Activated CD8-positive, alpha-beta T cell treated with anti-CD3 and anti-CD28 coated beads, Interleukin-2, amount 10 ng/mL, durations not matched to agents 7 days and 5 days (primary cell): ENCODE measurements around the gene CHTF18. TPM values are rescaled to one million over a fixed set of nuclear protein-coding genes. Genes with fewer than 3 reads are reported as not detected.
"Not testable (repeated sequence)": the region's sequence is repeated elsewhere in the genome, so short reads cannot be mapped to it uniquely, and the experiment has no call there.

ENCODE experiments used
- ATAC-seq: fragments of 150-1000 bp; cut with Tn5 transposase; one replicate; pipeline ENCODE4 v1.10.0; 2021; ENCODE audit warnings: moderate library complexity
- CTCF ChIA-PET: fragments of 350-600 bp; sonication (Branson Sonifier 250); formaldehyde crosslinking; loops from one replicate; lab custom pipeline; 2021; ENCODE audit warnings: antibody characterized with exemption; lab: Charles Lee
- POLR2A ChIA-PET: fragments of 350-600 bp; sonication (Branson Sonifier 250); formaldehyde crosslinking; loops from one replicate; lab custom pipeline; 2021; ENCODE audit warnings: antibody characterized with exemption; lab: Charles Lee
- DNase-seq: peaks from one replicate; pipeline ENCODE4 v3.0.0-alpha.2; 2020
- H3K27ac Mint-ChIP-seq: one replicate; pipeline ENCODE4 v1.8.0; 2021; ENCODE audit warnings: mild to moderate bottlenecking, mixed read lengths
- H3K27me3 Mint-ChIP-seq: one replicate; pipeline ENCODE4 v1.8.0; 2021; ENCODE audit warnings: low read depth, mixed read lengths
- H3K36me3 Mint-ChIP-seq: one replicate; pipeline ENCODE4 v1.8.0; 2021; ENCODE audit warnings: low read depth, mixed read lengths
- H3K4me1 Mint-ChIP-seq: one replicate; pipeline ENCODE4 v1.8.0; 2021; ENCODE audit warnings: low read depth, mixed read lengths
- H3K4me3 Mint-ChIP-seq: one replicate; pipeline ENCODE4 v1.8.0; 2021; ENCODE audit warnings: mild to moderate bottlenecking, mixed read lengths
- H3K9me3 Mint-ChIP-seq: one replicate; pipeline ENCODE4 v1.8.0; 2022; ENCODE audit warnings: mixed read lengths; ENCODE audit not compliant: insufficient read depth
- total RNA-seq, 2 experiments: library from RNA; stranded (reverse); gene quantifications; one replicate each; pipeline ENCODE4 v1.2.3, GENCODE V29; 2021

The CHTF18 gene
- total RNA-seq, 2 experiments from 2014 or later: 102 to 126 TPM

DNA sequence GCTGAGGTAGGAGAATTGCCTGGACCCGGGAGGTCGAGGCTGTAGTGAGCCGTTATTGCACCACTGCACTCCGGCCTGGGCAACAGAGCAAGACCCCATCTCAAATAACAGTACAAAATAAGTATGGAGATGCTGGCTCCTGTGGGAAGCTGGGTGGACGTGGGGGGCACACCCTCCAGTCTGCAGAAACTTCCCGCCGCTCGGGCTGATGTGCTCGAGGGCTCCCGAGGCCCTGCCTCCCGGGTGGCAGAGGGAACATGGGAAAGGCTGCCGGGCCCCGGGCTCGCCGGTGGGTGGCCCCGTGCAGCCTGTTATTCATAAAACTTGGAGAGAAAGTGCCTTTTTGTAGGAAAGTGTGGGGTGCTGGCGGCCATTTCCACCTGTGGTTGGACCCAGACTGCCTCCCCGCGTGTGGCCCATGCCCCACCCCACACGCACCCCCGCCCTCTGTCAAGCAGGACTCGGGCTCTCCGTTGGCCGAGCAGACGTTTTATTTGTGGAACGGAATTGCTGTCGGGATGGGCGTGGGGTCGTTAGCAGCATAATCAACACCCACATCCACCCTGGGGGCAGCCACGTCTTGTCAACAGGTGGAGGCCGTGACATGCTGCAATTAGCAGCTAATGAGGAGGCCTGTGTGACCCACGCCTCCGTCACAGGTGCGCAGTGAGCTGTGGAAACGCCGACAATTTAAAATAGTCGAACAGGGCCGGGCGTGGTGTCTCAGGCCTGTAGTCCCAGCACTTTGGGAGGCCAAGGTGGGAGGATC is 40.3 kb upstream of the CHTF18 start:
- Mint-ChIP-seq H3K4me3 (no peak overlapping the region), H3K9me3 (no peaks in the 10 kb centered on the region), H3K27me3 (peaks cover 2% of the 10 kb centered on the region), H3K36me3 (no peaks in the 10 kb centered on the region), H3K4me1 (no peaks in the 10 kb centered on the region), H3K27ac (no peak overlapping the region)
- CTCF ChIA-PET: interaction anchor here (1.5 kb wide), 1 partner anchor 33 kb away, joined by 3 read pairs; the partner anchor contains the start of gene METRN
- ATAC-seq: no peak
- POLR2A ChIA-PET: no interaction called here
- no peak for DNase-seq

DNA sequence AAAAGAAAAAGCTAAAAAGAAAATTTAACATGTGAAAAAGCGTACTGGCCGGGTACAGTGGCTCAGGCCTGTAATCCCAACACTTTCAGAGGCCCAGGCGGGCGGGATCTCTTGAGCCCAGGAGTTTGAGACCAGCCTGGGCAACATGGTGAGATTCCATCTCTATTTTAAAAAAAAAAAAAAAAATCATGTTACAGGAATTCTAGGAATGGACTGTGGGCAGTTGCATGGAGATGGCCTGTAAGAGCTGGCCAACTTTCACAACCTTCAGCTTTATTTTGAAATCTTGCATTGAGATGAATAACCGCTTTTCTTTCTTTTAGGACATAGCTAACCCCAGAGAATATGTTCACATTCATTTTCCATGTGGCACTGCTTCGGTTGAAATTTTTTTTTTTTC is 39.4 kb upstream of the CHTF18 start:
- no peak for ATAC-seq
- H3K9me3 Mint-ChIP-seq: no peaks in the 10 kb centered on the region
- no peaks in the 10 kb centered on the region for H3K36me3 Mint-ChIP-seq
- peaks cover 2% of the 10 kb centered on the region for H3K27me3 Mint-ChIP-seq
- no peak for DNase-seq
- no peak overlapping the region for H3K27ac Mint-ChIP-seq
- H3K4me1 Mint-ChIP-seq: no peaks in the 10 kb centered on the region
- H3K4me3 Mint-ChIP-seq: no peak overlapping the region
- ChIA-PET POLR2A (interaction anchor here (0.6 kb wide), 1 partner anchor 33 kb away, joined by 3 read pairs; no protein-coding TSS in a partner anchor), CTCF (interaction anchor here (1.5 kb wide), 1 partner anchor 34 kb away, joined by 3 read pairs; the partner anchor contains the start of gene METRN)

DNA sequence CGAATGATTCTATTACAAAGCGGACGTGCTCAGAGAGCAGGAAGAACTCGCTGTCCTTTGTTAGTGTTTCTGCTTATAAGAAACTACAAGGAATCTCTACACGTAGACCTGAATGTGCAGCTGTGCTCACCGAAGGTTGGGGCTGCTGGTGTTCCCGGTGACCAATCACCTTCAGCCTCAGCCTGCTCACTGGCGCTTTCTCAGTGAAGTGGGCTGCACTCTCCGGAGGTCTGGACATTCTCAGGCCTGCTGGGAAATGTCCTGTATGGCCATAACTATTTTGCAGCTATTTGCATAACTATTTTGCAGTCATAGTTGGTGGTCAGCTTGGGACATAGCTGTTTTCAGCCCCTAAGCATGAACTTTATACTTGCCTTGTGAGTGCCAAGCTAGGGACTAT is 37.9 kb upstream of the CHTF18 start:
- H3K27me3 Mint-ChIP-seq: peaks cover 2% of the 10 kb centered on the region
- no peaks in the 10 kb centered on the region for H3K36me3 Mint-ChIP-seq
- no peak overlapping the region for H3K27ac Mint-ChIP-seq
- POLR2A ChIA-PET: no interaction called here
- DNase-seq (no peak), ATAC-seq (no peak)
- H3K9me3 Mint-ChIP-seq: no peaks in the 10 kb centered on the region
- peaks cover 2% of the 10 kb centered on the region for H3K4me1 Mint-ChIP-seq
- CTCF ChIA-PET: interaction anchor here (3.0 kb wide), 1 partner anchor 9 kb away, joined by 15 read pairs; the partner anchor contains the start of gene CIAO3
- H3K4me3 Mint-ChIP-seq: no peak overlapping the region

DNA sequence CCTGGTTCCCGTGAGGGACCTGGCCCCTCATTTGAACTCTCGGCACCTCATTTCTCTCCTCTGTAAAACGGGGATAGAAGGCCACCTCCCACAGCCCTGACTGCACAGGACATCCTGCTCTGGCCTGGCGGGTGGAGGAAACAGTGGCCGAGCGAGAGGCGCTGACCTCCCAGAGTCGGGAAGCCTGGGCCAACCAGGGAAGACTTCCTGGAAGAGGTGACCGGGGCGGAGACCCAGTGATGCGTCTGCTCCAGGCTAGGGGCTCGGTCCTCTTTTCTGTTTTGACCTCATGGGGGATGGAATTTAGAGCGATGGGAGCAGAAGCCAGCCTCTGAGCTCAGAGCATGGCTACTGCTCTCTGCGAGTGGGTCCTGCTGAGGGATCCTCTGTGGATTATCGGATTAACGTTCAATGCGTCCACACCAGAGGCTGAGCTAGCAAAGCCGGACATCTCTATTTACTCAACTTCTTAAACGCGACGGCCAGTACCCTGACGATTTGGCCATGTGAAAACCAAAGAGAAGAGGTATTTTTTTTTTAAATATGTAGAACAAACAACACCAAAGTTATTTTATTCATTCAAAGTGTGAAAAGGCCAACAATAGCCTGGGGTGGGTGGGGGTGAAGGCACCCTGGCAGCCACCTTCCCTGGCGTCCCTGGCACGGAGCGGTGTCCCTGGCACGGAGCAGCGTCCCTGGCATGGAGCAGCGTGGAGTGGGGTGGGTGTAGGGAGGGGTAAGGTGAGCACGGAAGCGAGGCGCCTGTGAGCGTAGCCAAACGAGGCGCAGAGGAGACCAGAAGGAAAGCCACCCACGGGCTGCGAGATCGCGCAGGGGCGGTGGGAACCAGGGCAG is 37.0 kb upstream of the CHTF18 start:
- CTCF ChIA-PET: interaction anchor here (3.0 kb wide), 1 partner anchor 10 kb away, joined by 15 read pairs; the partner anchor contains the start of gene CIAO3
- no peak overlapping the region for H3K4me3 Mint-ChIP-seq
- DNase-seq (no peak), ATAC-seq (no peak)
- H3K36me3 Mint-ChIP-seq: no peaks in the 10 kb centered on the region
- peaks cover 2% of the 10 kb centered on the region for H3K27me3 Mint-ChIP-seq
- H3K27ac Mint-ChIP-seq: no peak overlapping the region
- H3K9me3 Mint-ChIP-seq: no peaks in the 10 kb centered on the region
- POLR2A ChIA-PET: no interaction called here
- H3K4me1 Mint-ChIP-seq: peaks cover 2% of the 10 kb centered on the region

DNA sequence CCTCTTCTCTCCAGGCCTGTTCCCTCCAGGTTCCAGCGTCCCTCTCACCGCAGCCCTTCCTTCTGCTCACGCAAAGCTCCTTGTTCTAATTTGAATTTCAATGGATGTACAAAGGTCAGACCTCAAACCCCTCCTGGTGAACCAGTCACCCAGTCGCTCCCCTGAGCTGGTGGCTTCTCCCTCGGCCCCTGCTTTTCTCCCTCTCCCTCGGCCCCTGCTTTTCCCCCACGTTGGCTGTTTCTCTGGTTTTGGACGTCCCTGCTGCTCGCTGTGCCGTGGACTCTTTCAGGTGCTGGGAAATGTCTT is 36.5 kb upstream of the CHTF18 start:
- H3K27me3 Mint-ChIP-seq: peaks cover 2% of the 10 kb centered on the region
- H3K9me3 Mint-ChIP-seq: no peaks in the 10 kb centered on the region
- ATAC-seq: no peak
- ChIA-PET POLR2A (no interaction called here), CTCF (interaction anchor here (3.0 kb wide), 1 partner anchor 11 kb away, joined by 15 read pairs; the partner anchor contains the start of gene CIAO3)
- H3K36me3 Mint-ChIP-seq: no peaks in the 10 kb centered on the region
- peaks cover 2% of the 10 kb centered on the region for H3K4me1 Mint-ChIP-seq
- no peak overlapping the region for H3K27ac Mint-ChIP-seq
- no peak for DNase-seq
- H3K4me3 Mint-ChIP-seq: no peak overlapping the region

DNA sequence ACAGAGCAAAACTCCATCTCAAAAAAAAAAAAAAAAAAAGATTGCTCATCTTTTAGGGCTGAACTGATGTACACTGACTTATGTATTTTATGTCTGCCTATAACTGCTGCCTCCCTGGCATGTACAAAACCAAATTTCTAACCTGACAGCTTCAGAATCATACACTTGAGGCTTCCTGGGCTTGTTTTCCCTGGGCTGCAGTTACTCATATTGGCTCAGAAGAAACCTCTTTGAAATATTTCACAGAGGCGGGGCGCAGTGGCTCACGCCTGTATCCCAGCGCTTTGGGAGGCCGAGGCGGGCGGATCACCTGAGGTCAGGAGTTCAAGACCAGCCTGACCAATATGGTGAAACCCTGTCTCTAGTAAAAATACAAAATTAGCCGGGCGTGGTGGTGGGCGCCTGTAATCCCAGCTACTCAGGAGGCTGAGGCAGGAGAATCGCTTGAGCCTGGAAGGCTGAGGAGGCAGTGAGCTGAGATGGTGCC is 34.3 kb upstream of the CHTF18 start:
- ATAC-seq, H3K4me1 Mint-ChIP-seq, DNase-seq, H3K36me3 Mint-ChIP-seq, H3K27ac Mint-ChIP-seq, POLR2A ChIA-PET, H3K4me3 Mint-ChIP-seq, H3K27me3 Mint-ChIP-seq, H3K9me3 Mint-ChIP-seq, CTCF ChIA-PET: not testable (repeated sequence)

DNA sequence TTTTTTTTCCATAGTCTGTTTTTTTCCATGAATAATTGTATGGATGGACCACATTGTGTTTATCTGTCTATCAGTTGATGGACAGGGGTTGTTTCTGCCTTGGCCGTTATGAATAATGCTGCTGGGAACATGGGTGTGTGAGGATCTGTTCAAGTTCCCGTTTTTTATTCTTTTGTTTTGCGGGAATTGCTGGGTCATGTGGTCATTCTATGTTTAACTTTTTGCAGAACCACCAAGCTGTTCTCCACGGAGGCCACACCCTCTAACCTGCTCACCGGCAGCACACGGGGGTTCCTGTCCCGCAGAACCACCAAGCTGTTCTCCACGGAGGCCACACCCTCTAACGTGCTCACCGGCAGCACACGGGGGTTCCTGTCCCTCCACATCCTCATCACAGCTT is 33.8 kb upstream of the CHTF18 start:
- Mint-ChIP-seq H3K4me3 (no peak overlapping the region), H3K36me3 (no peaks in the 10 kb centered on the region), H3K27ac (no peak overlapping the region), H3K4me1 (peaks cover 7% of the 10 kb centered on the region), H3K9me3 (no peaks in the 10 kb centered on the region), H3K27me3 (peaks cover 6% of the 10 kb centered on the region)
- POLR2A ChIA-PET: no interaction called here
- ATAC-seq (no peak), DNase-seq (no peak)
- CTCF ChIA-PET: no interaction called here

DNA sequence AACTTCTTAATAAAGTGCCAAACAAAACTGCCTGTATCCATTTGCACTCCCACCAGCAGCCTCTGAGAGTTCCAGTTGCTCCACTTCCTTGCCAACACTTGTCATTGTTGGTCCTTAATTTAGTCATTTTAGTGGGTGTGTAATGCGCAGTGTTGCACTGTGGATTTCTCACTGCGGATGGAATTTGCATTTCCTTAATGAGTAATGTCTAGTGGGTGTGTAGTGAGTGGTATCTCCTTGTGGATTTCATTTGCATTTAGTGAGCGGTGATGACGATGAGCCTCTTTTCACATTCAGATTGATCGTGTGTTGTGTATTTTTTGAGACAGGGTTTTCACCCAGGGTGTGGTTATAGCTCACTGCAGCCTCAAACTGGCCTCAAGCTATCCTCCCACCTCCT is 32.0 kb upstream of the CHTF18 start:
- ATAC-seq: no peak
- Mint-ChIP-seq H3K27ac (no peak overlapping the region), H3K27me3 (peaks cover 6% of the 10 kb centered on the region), H3K4me3 (no peak overlapping the region), H3K36me3 (no peaks in the 10 kb centered on the region), H3K9me3 (no peaks in the 10 kb centered on the region), H3K4me1 (peaks cover 7% of the 10 kb centered on the region)
- ChIA-PET POLR2A (no interaction called here), CTCF (interaction anchor here (0.8 to 1.5 kb wide), 2 partner anchors 13 to 40 kb away, joined by 3 read pairs; no protein-coding TSS in a partner anchor)
- DNase-seq: no peak

DNA sequence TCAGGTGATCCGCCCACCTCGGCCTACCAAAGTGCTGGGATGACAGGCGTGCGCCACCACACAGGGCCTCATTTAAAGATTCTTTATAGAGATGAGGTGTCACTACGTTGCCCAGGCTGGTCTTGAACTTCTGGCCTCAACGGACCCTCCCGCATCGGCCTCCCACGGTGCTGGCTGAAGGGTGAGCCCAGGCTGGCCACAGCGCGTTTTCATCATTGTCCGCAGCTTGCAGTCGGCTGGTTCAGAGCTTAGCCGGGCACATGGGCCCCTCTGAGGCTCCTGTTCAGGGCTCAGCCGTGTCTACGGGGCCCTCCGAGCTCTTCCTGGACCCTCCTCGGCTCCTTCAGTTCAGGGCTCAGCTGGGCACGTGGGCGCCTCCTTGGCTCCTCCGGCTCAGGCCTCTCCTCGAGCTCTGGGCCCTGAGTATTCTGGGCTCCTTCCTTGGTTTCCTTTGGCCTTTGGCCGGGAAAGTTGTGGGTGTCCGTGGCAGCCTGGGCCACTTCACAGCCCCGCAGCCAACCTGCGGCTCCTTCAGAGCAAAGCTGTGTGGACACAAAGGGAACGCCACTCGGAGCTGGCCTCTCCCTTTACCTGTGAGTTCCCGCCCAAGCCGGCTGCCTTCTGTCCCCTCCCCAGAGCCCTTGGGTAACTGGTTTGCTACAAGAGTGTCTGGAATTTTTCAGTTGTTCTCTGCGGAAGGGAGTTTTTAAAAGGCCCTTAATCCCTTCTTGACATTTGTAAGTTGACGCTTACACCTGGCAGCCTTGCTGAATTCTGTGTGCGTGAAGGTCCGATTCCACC is 29.1 kb upstream of the CHTF18 start:
- no peak overlapping the region for H3K4me3 Mint-ChIP-seq
- peaks cover 4% of the 10 kb centered on the region for H3K27me3 Mint-ChIP-seq
- H3K36me3 Mint-ChIP-seq: no peaks in the 10 kb centered on the region
- ATAC-seq (no peak), DNase-seq (no peak)
- no peak overlapping the region for H3K27ac Mint-ChIP-seq
- H3K4me1 Mint-ChIP-seq: peaks cover 7% of the 10 kb centered on the region
- no peaks in the 10 kb centered on the region for H3K9me3 Mint-ChIP-seq
- ChIA-PET CTCF (no interaction called here), POLR2A (no interaction called here)

DNA sequence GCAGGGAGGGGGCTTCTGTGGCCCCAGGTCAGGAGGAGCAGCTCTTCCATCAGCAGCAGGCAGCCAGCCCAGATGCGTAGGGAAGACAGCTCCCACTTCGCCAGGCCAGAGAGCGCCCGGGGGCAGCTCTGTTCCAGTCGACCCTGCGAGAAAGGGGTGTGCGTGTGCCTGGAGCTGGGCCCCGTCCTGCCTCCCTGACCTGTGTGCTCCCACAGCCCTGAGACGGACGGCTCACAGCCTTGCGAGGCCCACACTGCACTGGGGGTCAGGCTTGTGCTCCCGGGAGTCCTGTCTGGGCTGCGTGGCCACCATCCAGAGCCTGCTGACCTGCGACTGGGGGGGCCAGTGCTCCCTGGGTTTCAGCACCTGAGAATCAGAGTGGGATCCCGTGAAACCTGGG is 28.4 kb upstream of the CHTF18 start:
- POLR2A ChIA-PET: no interaction called here
- H3K9me3 Mint-ChIP-seq: no peaks in the 10 kb centered on the region

DNA sequence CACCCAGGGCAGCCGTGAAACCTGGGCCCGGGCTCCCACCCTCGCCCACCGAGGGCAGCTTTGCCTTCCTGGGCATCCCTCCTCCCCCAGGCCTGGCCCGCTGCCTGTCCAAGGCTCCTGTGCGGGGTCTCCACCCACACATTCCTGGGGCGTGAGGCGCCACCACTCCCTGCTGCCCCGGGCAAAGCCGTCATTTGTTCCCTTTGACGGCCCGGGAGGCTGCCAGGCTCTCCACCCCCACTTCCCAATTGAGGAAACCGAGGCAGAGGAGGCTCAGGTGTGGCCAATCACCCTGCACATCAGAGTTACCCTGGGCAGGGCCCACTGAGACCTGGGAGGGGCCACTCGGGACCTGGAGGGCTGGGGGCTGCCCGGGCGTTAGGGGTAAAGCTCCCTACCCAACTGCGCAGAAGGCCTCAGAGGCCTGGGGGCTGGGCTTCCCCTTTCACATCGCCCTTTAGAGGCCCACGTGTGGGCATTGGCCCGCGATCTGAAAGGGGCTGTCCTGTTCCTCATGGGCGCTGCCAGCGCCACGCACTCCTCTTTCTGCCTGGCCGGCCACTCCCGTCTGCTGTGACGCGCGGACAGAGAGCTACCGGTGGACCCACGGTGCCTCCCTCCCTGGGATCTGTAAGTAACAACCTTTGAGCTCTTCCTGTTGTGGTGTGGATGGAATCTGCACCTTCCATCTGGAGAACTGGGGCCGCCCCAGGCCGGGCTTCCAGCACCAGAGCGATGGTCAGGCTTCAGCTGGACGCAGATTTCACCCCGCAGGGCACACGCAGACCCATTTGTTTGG is 27.7 kb upstream of the CHTF18 start, which contains the start of gene MSLN:
TSS of gene MSLN (plus strand) at position 190 of the 799 bp plus-strand sequence. CDS start 1,947 bp downstream, outside the sequence.
- Mint-ChIP-seq H3K4me1 (peaks cover 5% of the 10 kb centered on the region), H3K36me3 (no peaks in the 10 kb centered on the region), H3K27me3 (peaks cover 4% of the 10 kb centered on the region), H3K4me3 (no peak within 1 kb of the TSS), H3K9me3 (no peaks in the 10 kb centered on the region), H3K27ac (no peak within 1 kb of the TSS)
- ChIA-PET CTCF (no interaction called here), POLR2A (no interaction called here)
- no peak for ATAC-seq
- no peak for DNase-seq

More for the DNA sequence above, 28.4 kb upstream of the CHTF18 start:
- CTCF ChIA-PET: no interaction called here
- no peak for ATAC-seq
- DNase-seq: no peak
- H3K36me3 Mint-ChIP-seq: no peaks in the 10 kb centered on the region
- peaks cover 4% of the 10 kb centered on the region for H3K27me3 Mint-ChIP-seq
- no peak overlapping the region for H3K4me3 Mint-ChIP-seq
- H3K27ac Mint-ChIP-seq: no peak overlapping the region
- H3K4me1 Mint-ChIP-seq: peaks cover 5% of the 10 kb centered on the region
